K562 (cell line): ENCODE results near the gene CRYBG2. TPM values are rescaled to one million over a fixed set of nuclear protein-coding genes. Genes with fewer than 3 reads are reported as not detected.
A peak's percentile ranks its signal among the peaks of the same experiment; 100 is the strongest.

ENCODE experiments used
- RBM14 ChIP-seq: fragments of 200-400 bp; formaldehyde crosslinking; IDR thresholded peaks from 2 replicates; pipeline ENCODE4 v1.6.1; 2018; ENCODE audit warnings: low read depth, mild to moderate bottlenecking, low read length, moderate library complexity, borderline replicate concordance; ENCODE audit not compliant: insufficient read depth
- SREBF2 ChIP-seq: sonication (generic); formaldehyde crosslinking; IDR thresholded peaks from 2 replicates; pipeline ENCODE4 v1.4.0; 2020; ENCODE audit warnings: mild to moderate bottlenecking, missing genetic modification reagents
- ZNF133 ChIP-seq: fragments of 250-450 bp; sonication (Bioruptor Pico); IDR thresholded peaks from 2 replicates; pipeline ENCODE4 v1.4.0; 2020; ENCODE audit warnings: mild to moderate bottlenecking
- ZNF830 ChIP-seq: fragments of 250-450 bp; sonication (Bioruptor Pico); IDR thresholded peaks from 2 replicates; pipeline ENCODE4 v1.5.0; 2021; ENCODE audit warnings: mild to moderate bottlenecking
- polyA plus RNA-seq, 8 experiments: library from polyadenylated mRNA; depleted of rRNA in 4 of 8; stranded (reverse) in 5 of 8; unstranded in 3 of 8; fragments of >200 nt; fragmentation: Nextera tagmentation in 2 of 8; fragmentation: Illumina TruSeq in 1 of 8; extraction: Ambion mirVana in 2 of 8; extraction: Trizol in 1 of 8; gene quantifications; 2 replicates each; pipeline versions ENCODE4 v1.2.1 to v1.2.3, GENCODE V29; 2011 to 2014; ENCODE audit warnings: inconsistent platforms in 1 of 8, missing spikeins in 1 of 8
- total RNA-seq, 7 experiments: library from RNA; depleted of rRNA in 6 of 7; stranded (reverse); fragments of >200 nt in 6 of 7; fragmentation: Illumina TruSeq in 2 of 7; extraction: Trizol in 2 of 7; gene quantifications; 2 replicates each; pipeline versions ENCODE4 v1.2.1 to v1.2.3, GENCODE V29; 2011 to 2021; ENCODE audit warnings: low replicate concordance in 1 of 7
- TF ChIP-seq, protein P1 (sequence below): sonication (generic); formaldehyde crosslinking; IDR thresholded peaks from 2 replicates; pipeline ENCODE4 v1.8.0; 2023; ENCODE audit warnings: missing genetic modification reagents, mild to moderate bottlenecking, borderline replicate concordance
- TF ChIP-seq, protein P2 (sequence below): fragments of 450-650 bp; IDR thresholded peaks from 2 replicates; pipeline ENCODE4 v1.6.1; 2018; ENCODE audit warnings: mild to moderate bottlenecking, low read depth; ENCODE audit not compliant: partially characterized antibody
- TF ChIP-seq, protein P3 (sequence below): fragments of 250-450 bp; sonication (Bioruptor Pico); IDR thresholded peaks from 2 replicates; pipeline ENCODE4 v1.8.0; 2022; ENCODE audit warnings: moderate library complexity, mild to moderate bottlenecking, inconsistent platforms
- TF ChIP-seq, protein P4 (sequence below), 2 experiments: fragments of 450-650 bp in 1 of 2; sonication (generic) in 1 of 2; formaldehyde crosslinking; conservative IDR thresholded peaks; 2 replicates each; pipeline versions ENCODE4 v1.4.0 to v1.8.1; 2020 to 2022; ENCODE audit warnings: mild to moderate bottlenecking in 1 of 2, missing genetic modification reagents in 1 of 2

CRYBG2 gene
- total and polyA plus RNA-seq, 9 of the 15 experiments (the other 6 are each of a cell fraction or from before 2014, with no cell fraction given) = 0.39 to 8.5 (median 3.7) TPM

DNA sequence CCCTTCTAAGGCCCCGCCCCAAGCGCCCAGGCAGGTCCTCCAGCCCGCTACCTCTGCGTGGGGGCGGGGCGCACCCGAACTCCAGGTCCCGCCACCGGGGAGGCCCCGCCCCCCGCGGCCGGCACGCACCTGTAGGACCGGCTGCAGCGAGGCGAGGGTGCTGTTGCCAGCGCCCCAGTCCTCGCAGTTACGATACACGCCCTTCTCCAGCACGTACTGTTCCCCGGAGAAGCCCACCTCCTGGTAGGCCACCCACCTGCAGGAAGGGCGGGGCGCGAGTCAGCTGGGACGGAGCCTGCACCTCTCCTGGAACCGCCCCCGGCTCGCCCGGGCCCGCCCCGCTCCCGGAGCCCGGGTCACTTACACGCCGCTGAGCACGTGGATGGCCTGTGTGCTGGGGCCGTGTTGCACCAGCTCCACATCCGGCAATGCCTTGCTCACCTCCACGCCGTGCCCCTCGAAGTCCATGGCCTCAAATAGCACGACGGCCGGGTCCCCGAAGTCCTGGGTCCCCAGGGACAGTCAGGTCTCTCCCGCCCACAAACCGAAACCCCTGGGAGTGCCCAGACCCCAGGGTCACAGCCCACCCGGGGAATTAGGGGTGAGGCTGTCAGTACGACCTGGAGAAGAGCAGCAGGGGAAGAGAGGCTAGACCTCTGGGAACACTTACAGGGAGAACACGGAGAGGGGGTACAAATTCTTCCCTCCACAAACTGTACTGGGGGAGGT is 17.3 kb downstream of the CRYBG2 start (continued):
- TF ChIP-seq, protein P1, sequence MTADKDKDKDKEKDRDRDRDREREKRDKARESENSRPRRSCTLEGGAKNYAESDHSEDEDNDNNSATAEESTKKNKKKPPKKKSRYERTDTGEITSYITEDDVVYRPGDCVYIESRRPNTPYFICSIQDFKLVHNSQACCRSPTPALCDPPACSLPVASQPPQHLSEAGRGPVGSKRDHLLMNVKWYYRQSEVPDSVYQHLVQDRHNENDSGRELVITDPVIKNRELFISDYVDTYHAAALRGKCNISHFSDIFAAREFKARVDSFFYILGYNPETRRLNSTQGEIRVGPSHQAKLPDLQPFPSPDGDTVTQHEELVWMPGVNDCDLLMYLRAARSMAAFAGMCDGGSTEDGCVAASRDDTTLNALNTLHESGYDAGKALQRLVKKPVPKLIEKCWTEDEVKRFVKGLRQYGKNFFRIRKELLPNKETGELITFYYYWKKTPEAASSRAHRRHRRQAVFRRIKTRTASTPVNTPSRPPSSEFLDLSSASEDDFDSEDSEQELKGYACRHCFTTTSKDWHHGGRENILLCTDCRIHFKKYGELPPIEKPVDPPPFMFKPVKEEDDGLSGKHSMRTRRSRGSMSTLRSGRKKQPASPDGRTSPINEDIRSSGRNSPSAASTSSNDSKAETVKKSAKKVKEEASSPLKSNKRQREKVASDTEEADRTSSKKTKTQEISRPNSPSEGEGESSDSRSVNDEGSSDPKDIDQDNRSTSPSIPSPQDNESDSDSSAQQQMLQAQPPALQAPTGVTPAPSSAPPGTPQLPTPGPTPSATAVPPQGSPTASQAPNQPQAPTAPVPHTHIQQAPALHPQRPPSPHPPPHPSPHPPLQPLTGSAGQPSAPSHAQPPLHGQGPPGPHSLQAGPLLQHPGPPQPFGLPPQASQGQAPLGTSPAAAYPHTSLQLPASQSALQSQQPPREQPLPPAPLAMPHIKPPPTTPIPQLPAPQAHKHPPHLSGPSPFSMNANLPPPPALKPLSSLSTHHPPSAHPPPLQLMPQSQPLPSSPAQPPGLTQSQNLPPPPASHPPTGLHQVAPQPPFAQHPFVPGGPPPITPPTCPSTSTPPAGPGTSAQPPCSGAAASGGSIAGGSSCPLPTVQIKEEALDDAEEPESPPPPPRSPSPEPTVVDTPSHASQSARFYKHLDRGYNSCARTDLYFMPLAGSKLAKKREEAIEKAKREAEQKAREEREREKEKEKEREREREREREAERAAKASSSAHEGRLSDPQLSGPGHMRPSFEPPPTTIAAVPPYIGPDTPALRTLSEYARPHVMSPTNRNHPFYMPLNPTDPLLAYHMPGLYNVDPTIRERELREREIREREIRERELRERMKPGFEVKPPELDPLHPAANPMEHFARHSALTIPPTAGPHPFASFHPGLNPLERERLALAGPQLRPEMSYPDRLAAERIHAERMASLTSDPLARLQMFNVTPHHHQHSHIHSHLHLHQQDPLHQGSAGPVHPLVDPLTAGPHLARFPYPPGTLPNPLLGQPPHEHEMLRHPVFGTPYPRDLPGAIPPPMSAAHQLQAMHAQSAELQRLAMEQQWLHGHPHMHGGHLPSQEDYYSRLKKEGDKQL (CRISPR knock-in tag) = peak; percentile 74; the same call in 1 of the 2 replicates
- TF ChIP-seq, protein P2, sequence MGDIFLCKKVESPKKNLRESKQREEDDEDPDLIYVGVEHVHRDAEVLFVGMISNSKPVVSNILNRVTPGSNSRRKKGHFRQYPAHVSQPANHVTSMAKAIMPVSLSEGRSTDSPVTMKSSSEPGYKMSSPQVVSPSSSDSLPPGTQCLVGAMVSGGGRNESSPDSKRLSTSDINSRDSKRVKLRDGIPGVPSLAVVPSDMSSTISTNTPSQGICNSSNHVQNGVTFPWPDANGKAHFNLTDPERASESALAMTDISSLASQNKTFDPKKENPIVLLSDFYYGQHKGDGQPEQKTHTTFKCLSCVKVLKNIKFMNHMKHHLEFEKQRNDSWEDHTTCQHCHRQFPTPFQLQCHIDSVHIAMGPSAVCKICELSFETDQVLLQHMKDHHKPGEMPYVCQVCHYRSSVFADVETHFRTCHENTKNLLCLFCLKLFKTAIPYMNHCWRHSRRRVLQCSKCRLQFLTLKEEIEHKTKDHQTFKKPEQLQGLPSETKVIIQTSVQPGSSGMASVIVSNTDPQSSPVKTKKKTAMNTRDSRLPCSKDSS = no peak
- TF ChIP-seq ZNF830 (CRISPR knock-in tag) (no peak), RBM14 (no peak), SREBF2 (CRISPR knock-in tag) (no peak), ZNF133 (peak; percentile 84)
- TF ChIP-seq, protein P3, sequence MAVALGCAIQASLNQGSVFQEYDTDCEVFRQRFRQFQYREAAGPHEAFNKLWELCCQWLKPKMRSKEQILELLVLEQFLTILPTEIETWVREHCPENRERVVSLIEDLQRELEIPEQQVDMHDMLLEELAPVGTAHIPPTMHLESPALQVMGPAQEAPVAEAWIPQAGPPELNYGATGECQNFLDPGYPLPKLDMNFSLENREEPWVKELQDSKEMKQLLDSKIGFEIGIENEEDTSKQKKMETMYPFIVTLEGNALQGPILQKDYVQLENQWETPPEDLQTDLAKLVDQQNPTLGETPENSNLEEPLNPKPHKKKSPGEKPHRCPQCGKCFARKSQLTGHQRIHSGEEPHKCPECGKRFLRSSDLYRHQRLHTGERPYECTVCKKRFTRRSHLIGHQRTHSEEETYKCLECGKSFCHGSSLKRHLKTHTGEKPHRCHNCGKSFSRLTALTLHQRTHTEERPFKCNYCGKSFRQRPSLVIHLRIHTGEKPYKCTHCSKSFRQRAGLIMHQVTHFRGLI (CRISPR knock-in tag) = peak; percentile 96
- TF ChIP-seq, protein P4, sequence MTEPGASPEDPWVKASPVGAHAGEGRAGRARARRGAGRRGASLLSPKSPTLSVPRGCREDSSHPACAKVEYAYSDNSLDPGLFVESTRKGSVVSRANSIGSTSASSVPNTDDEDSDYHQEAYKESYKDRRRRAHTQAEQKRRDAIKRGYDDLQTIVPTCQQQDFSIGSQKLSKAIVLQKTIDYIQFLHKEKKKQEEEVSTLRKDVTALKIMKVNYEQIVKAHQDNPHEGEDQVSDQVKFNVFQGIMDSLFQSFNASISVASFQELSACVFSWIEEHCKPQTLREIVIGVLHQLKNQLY (CRISPR knock-in tag; conservative IDR thresholded peaks at IDR 0.05) = peak; percentile 68 to 94; a peak in 3 of 4 replicates
